Astrocyte (in vitro differentiated cells and primary cell): ENCODE data around the gene EDEM3. TPM values are rescaled to one million over a fixed set of nuclear protein-coding genes. Genes with fewer than 3 reads are reported as not detected.

Experiments
- DNase-seq: peaks from one replicate; pipeline ENCODE4 v3.0.0-alpha.2; 2010; ENCODE audit warnings: low read depth
- FAIRE-seq: peaks from 2 replicates; lab custom pipeline; 2011; peaks lifted over from hg19 to GRCh38; lab: Jason Lieb, UNC
- H2AFZ ChIP-seq: 2 replicates; pipeline ENCODE4 v1.6.0; 2012; ENCODE audit warnings: low read depth, low read length, inconsistent platforms
- H3K27ac ChIP-seq: 2 replicates; pipeline ENCODE4 v1.5.1; 2011; ENCODE audit warnings: low read depth, low read length, inconsistent platforms
- H3K27me3 ChIP-seq: 2 replicates; pipeline ENCODE4 v1.6.0; 2011; ENCODE audit warnings: low read length, inconsistent platforms; ENCODE audit not compliant: insufficient read depth
- H3K36me3 ChIP-seq: 2 replicates; pipeline ENCODE4 v1.5.1; 2011; ENCODE audit warnings: low read length, inconsistent platforms; ENCODE audit not compliant: insufficient read depth
- H3K4me1 ChIP-seq: 2 replicates; pipeline ENCODE4 v1.5.1; 2011; ENCODE audit warnings: low read length, inconsistent platforms; ENCODE audit not compliant: insufficient read depth
- H3K4me2 ChIP-seq: 2 replicates; pipeline ENCODE4 v1.6.0; 2012; ENCODE audit warnings: low read length, inconsistent platforms
- H3K4me3 ChIP-seq: 2 replicates; pipeline ENCODE4 v1.5.1; 2011; ENCODE audit warnings: low read depth, mild to moderate bottlenecking, low read length, inconsistent platforms; ENCODE audit not compliant: insufficient read depth
- H3K79me2 ChIP-seq: 2 replicates; pipeline ENCODE4 v1.6.0; 2012; ENCODE audit warnings: mild to moderate bottlenecking, low read length, inconsistent platforms; ENCODE audit not compliant: insufficient read depth
- H3K9ac ChIP-seq: 2 replicates; pipeline ENCODE4 v1.6.0; 2012; ENCODE audit warnings: mild to moderate bottlenecking, low read length, inconsistent platforms
- H3K9me3 ChIP-seq: 2 replicates; pipeline ENCODE4 v1.5.1; 2012; ENCODE audit warnings: low read depth, mild to moderate bottlenecking, low read length, inconsistent platforms; ENCODE audit not compliant: insufficient read depth
- H4K20me1 ChIP-seq: 2 replicates; pipeline ENCODE4 v1.6.0; 2012; ENCODE audit warnings: low read length, inconsistent platforms; ENCODE audit not compliant: insufficient read depth
- H3K27ac Mint-ChIP-seq: one replicate; pipeline ENCODE4 v1.8.0; 2021; ENCODE audit warnings: mild to moderate bottlenecking, mixed read lengths; ENCODE audit not compliant: unreplicated experiment
- H3K27me3 Mint-ChIP-seq: one replicate; pipeline ENCODE4 v1.8.0; 2021; ENCODE audit warnings: low read depth, mixed read lengths; ENCODE audit not compliant: unreplicated experiment
- H3K36me3 Mint-ChIP-seq: one replicate; pipeline ENCODE4 v1.8.0; 2021; ENCODE audit warnings: low read depth, mixed read lengths; ENCODE audit not compliant: unreplicated experiment
- H3K4me1 Mint-ChIP-seq: one replicate; pipeline ENCODE4 v1.8.0; 2021; ENCODE audit warnings: low read depth, mixed read lengths; ENCODE audit not compliant: unreplicated experiment
- H3K4me3 Mint-ChIP-seq: one replicate; pipeline ENCODE4 v1.8.0; 2021; ENCODE audit warnings: mild to moderate bottlenecking, moderate library complexity, mixed read lengths; ENCODE audit not compliant: unreplicated experiment
- H3K9me3 Mint-ChIP-seq: one replicate; pipeline ENCODE4 v1.8.0; 2021; ENCODE audit warnings: mild to moderate bottlenecking, mixed read lengths; ENCODE audit not compliant: unreplicated experiment
- CTCF ChIP-seq: IDR thresholded peaks from 2 replicates; pipeline ENCODE4 v1.5.1; 2011; ENCODE audit warnings: low read depth, mild to moderate bottlenecking, inconsistent platforms, low read length, moderate library complexity; ENCODE audit not compliant: insufficient read depth
- EZH2 ChIP-seq: IDR thresholded peaks from 2 replicates; pipeline ENCODE4 v1.6.1; 2012; ENCODE audit warnings: mild to moderate bottlenecking, low read length, inconsistent platforms; ENCODE audit not compliant: insufficient read depth
- total RNA-seq: library from RNA; stranded (reverse); gene quantifications from 2 replicates; pipeline ENCODE4 v1.2.1, GENCODE V29; 2021

EDEM3 gene
- total RNA-seq, 1 donor from 2014 or later = 36.7 TPM

- Histone ChIP-seq H3K36me3 (no peaks in the 10 kb centered on the region), H4K20me1 (peaks cover 9% of the 10 kb centered on the region), H3K4me1 (peaks cover 11% of the 10 kb centered on the region), H3K79me2 (peaks cover 17% of the 10 kb centered on the region), H3K9me3 (no peaks in the 10 kb centered on the region), H3K4me2 (no peak overlapping the region), H3K27ac (no peak overlapping the region), H3K27me3 (no peaks in the 10 kb centered on the region), H3K9ac (no peak overlapping the region), H3K4me3 (no peak overlapping the region), H2AFZ (no peak overlapping the region)
- no peaks in the 10 kb centered on the region for H3K36me3 Mint-ChIP-seq
- no peak overlapping the region for H3K4me3 Mint-ChIP-seq
- FAIRE-seq (no peak), DNase-seq (no peak)
- TF ChIP-seq CTCF (no peak), EZH2 (no peak)
- H3K27ac Mint-ChIP-seq = no peak overlapping the region
- H3K4me1 Mint-ChIP-seq = peaks cover 8% of the 10 kb centered on the region
- no peaks in the 10 kb centered on the region for H3K9me3 Mint-ChIP-seq
- H3K27me3 Mint-ChIP-seq = no peaks in the 10 kb centered on the region
Measured at GRCh38 chr1:184757891-184758290, 3.2 kb upstream of the EDEM3 start.

GRCh38 chr1:184757406-184757805 is 2.7 kb upstream of the EDEM3 start:
- Mint-ChIP-seq H3K4me1 (peaks cover 12% of the 10 kb centered on the region), H3K27me3 (no peaks in the 10 kb centered on the region), H3K4me3 (no peak overlapping the region), H3K9me3 (no peaks in the 10 kb centered on the region), H3K27ac (no peak overlapping the region), H3K36me3 (no peaks in the 10 kb centered on the region)
- H3K4me1 ChIP-seq = peaks cover 11% of the 10 kb centered on the region
- FAIRE-seq = no peak
- H3K79me2 ChIP-seq = peaks cover 22% of the 10 kb centered on the region
- H3K9ac ChIP-seq = no peak overlapping the region
- H3K36me3 ChIP-seq = no peaks in the 10 kb centered on the region
- H4K20me1 ChIP-seq = peaks cover 9% of the 10 kb centered on the region
- TF ChIP-seq CTCF = no peak
- no peak for TF ChIP-seq EZH2
- H3K27ac ChIP-seq = no peak overlapping the region
- H3K4me3 ChIP-seq = no peak overlapping the region
- H3K27me3 ChIP-seq = no peaks in the 10 kb centered on the region
- DNase-seq = no peak
- H3K9me3 ChIP-seq = no peaks in the 10 kb centered on the region
- H3K4me2 ChIP-seq = no peak overlapping the region
- H2AFZ ChIP-seq = no peak overlapping the region

GRCh38 chr1:184755226-184756065 is 788 bp upstream of the EDEM3 start:
- DNase-seq (peak; percentile 50), FAIRE-seq (no peak)
- peak overlapping the region; percentile 83 for H2AFZ ChIP-seq
- peak overlapping the region; percentile 75 for H3K4me3 ChIP-seq
- no peaks in the 10 kb centered on the region for H3K9me3 Mint-ChIP-seq
- no peaks in the 10 kb centered on the region for H3K27me3 Mint-ChIP-seq
- no peaks in the 10 kb centered on the region for H3K36me3 ChIP-seq
- peak overlapping the region; percentile 94 for H3K9ac ChIP-seq
- H3K27ac Mint-ChIP-seq = peak overlapping the region; percentile 75
- no peaks in the 10 kb centered on the region for H3K27me3 ChIP-seq
- H3K36me3 Mint-ChIP-seq = no peaks in the 10 kb centered on the region
- H3K4me2 ChIP-seq = peak overlapping the region; percentile 93
- no peak for TF ChIP-seq EZH2
- no peak for TF ChIP-seq CTCF
- peak overlapping the region; percentile 92 for H3K4me3 Mint-ChIP-seq
- H4K20me1 ChIP-seq = peaks cover 9% of the 10 kb centered on the region
- H3K27ac ChIP-seq = peak overlapping the region; percentile 55
- no peaks in the 10 kb centered on the region for H3K9me3 ChIP-seq
- peaks cover 11% of the 10 kb centered on the region for H3K4me1 ChIP-seq
- H3K79me2 ChIP-seq = peaks cover 37% of the 10 kb centered on the region
- peaks cover 12% of the 10 kb centered on the region for H3K4me1 Mint-ChIP-seq
